A673 (cell line): ENCODE measurements around the gene ATP7A. TPM values are rescaled to one million over a fixed set of nuclear protein-coding genes. Genes with fewer than 3 reads are reported as not detected.

Source experiments
- BruUV-seq: library from RNA; stranded (reverse); fragments of 400-500 nt; replicated peaks from 2 replicates; lab custom pipeline; 2021; lab: Mats Ljungman, UMichigan
- CTCF ChIA-PET: fragments of 300-600 bp; sonication (Branson Sonifier 250); formaldehyde crosslinking; loops from one replicate; lab custom pipeline; 2022; ENCODE audit warnings: antibody characterized with exemption; lab: Charles Lee
- POLR2A ChIA-PET: fragments of 300-600 bp; sonication (Branson Sonifier 250); formaldehyde crosslinking; loops from one replicate; lab custom pipeline; 2022; ENCODE audit warnings: antibody characterized with exemption; ENCODE audit not compliant: low non-redundant PET; lab: Charles Lee
- DNase-seq: peaks from one replicate; pipeline ENCODE4 v3.0.0-alpha.2; 2015; ENCODE audit warnings: low spot score
- H3K27ac ChIP-seq: fragments of 200-600 bp; sonication (generic); 2 replicates; pipeline ENCODE4 v1.5.1; 2016; ENCODE audit warnings: mixed run types, low read depth, mild to moderate bottlenecking, mixed read lengths, antibody characterized with exemption, low read length; ENCODE audit not compliant: poor library complexity, severe bottlenecking
- H3K27me3 ChIP-seq: fragments of 200-600 bp; sonication (generic); replicated peaks from 2 replicates; pipeline ENCODE4 v1.6.1; 2017; ENCODE audit warnings: mixed run types, low read depth, mild to moderate bottlenecking, mixed read lengths, antibody characterized with exemption, low read length; ENCODE audit not compliant: insufficient read depth, poor library complexity
- H3K36me3 ChIP-seq: fragments of 200-600 bp; sonication (generic); 2 replicates; pipeline ENCODE4 v1.6.1; 2016; ENCODE audit warnings: mixed run types, mild to moderate bottlenecking, mixed read lengths, antibody characterized with exemption, low read length; ENCODE audit not compliant: insufficient read depth, poor library complexity, severe bottlenecking
- H3K4me1 ChIP-seq: fragments of 200-600 bp; sonication (generic); 2 replicates; pipeline ENCODE4 v1.6.1; 2017; ENCODE audit warnings: mixed run types, mild to moderate bottlenecking, mixed read lengths, antibody characterized with exemption, low read length; ENCODE audit not compliant: insufficient read depth, poor library complexity, severe bottlenecking
- H3K4me3 ChIP-seq: fragments of 200-600 bp; sonication (generic); 2 replicates; pipeline ENCODE4 v1.5.1; 2016; ENCODE audit warnings: low read depth, mixed run types, mild to moderate bottlenecking, mixed read lengths, low read length; ENCODE audit not compliant: poor library complexity, severe bottlenecking
- H3K9me3 ChIP-seq: fragments of 200-600 bp; sonication (generic); 2 replicates; pipeline ENCODE4 v1.6.1; 2016; ENCODE audit warnings: mixed run types, low read depth, mild to moderate bottlenecking, mixed read lengths, antibody characterized with exemption, low read length; ENCODE audit not compliant: poor library complexity, severe bottlenecking
- CTCF ChIP-seq: fragments of 300-800, 200-600 bp; sonication (generic); conservative IDR thresholded peaks from 2 replicates; pipeline ENCODE4 v1.5.1; 2017; ENCODE audit warnings: low read depth, mild to moderate bottlenecking, antibody characterized with exemption, low read length, moderate library complexity, mixed read lengths
- EZH2 ChIP-seq: fragments of 200-600 bp; sonication (generic); IDR thresholded peaks from 2 replicates; pipeline ENCODE4 v1.6.1; 2017; ENCODE audit warnings: borderline replicate concordance, low read depth, mild to moderate bottlenecking, mixed read lengths, antibody characterized with exemption, low read length; ENCODE audit not compliant: poor library complexity, severe bottlenecking
- intact Hi-C: fragments of 100-400 bp; cut with micrococcal nuclease; formaldehyde crosslinking; loops from one replicate; pipeline ENCODE4 v1.10.0; 2022; ENCODE audit not compliant: unreplicated experiment
- total RNA-seq: library from RNA; stranded (reverse); gene quantifications from 2 replicates; pipeline ENCODE4 v1.2.3, GENCODE V29; 2021

The ATP7A gene
- total RNA-seq, 1 experiment from 2014 or later: 9.0 TPM

GRCh38 chrX:78019586-78020483, 109.3 kb downstream of the ATP7A start:
- no peaks in the 10 kb centered on the region for H3K4me1 ChIP-seq
- DNase-seq: no peak
- intact Hi-C loops: no loop called here
- ChIA-PET POLR2A (no interaction called here), CTCF (no interaction called here)
- no TSS peak for BruUV-seq
- no peaks in the 10 kb centered on the region for H3K36me3 ChIP-seq
- no peaks in the 10 kb centered on the region for H3K9me3 ChIP-seq
- H3K27me3 ChIP-seq: no peaks in the 10 kb centered on the region
- no peak overlapping the region for H3K4me3 ChIP-seq
- TF ChIP-seq CTCF (no peak), EZH2 (no peak)
- H3K27ac ChIP-seq: no peak overlapping the region

- Histone ChIP-seq H3K4me1 (no peaks in the 10 kb centered on the region), H3K27ac (no peak overlapping the region), H3K36me3 (no peaks in the 10 kb centered on the region), H3K27me3 (no peaks in the 10 kb centered on the region), H3K4me3 (no peak overlapping the region), H3K9me3 (no peaks in the 10 kb centered on the region)
- BruUV-seq: no TSS peak
- TF ChIP-seq CTCF (peak; percentile 70), EZH2 (no peak)
- intact Hi-C loops: loop anchor here (2.0 to 5.0 kb wide), 2 partner anchors 1467 to 1746 kb away; no protein-coding TSS in a partner anchor
- DNase-seq: peak; percentile 42
- POLR2A ChIA-PET: no interaction called here
- CTCF ChIA-PET: interaction anchor here (0.6 kb wide), 2 partner anchors 24 to 1746 kb away, joined by 3 read pairs; no protein-coding TSS in a partner anchor
Observed at GRCh38 chrX:78024349-78025059, 114.0 kb downstream of the ATP7A start.

- ChIA-PET CTCF (interaction anchor here (0.6 to 0.7 kb wide), 2 partner anchors 490 to 638 kb away, joined by 4 read pairs; no protein-coding TSS in a partner anchor), POLR2A (no interaction called here)
- Histone ChIP-seq H3K9me3 (no peaks in the 10 kb centered on the region), H3K27me3 (no peaks in the 10 kb centered on the region), H3K4me1 (no peaks in the 10 kb centered on the region), H3K27ac (no peak overlapping the region), H3K4me3 (no peak overlapping the region), H3K36me3 (no peaks in the 10 kb centered on the region)
- intact Hi-C loops: loop anchor here (5.0 kb wide), 1 partner anchor 1470 kb away; no protein-coding TSS in a partner anchor
- no peak for DNase-seq
- no TSS peak for BruUV-seq
- TF ChIP-seq CTCF (no peak), EZH2 (no peak)
Observed at GRCh38 chrX:78027798-78028197, 117.3 kb downstream of the ATP7A start.
